Prostate gland (tissue), 2 donors: Measurements from ENCODE around the gene ZGPAT. TPM values are rescaled to one million over a fixed set of nuclear protein-coding genes. Genes with fewer than 3 reads are reported as not detected.
"Not testable (repeated sequence)": the region's sequence is repeated elsewhere in the genome, so short reads cannot be mapped to it uniquely, and the experiment has no call there.

Source experiments
- DNase-seq: peaks from one replicate; pipeline ENCODE4 v3.0.0-alpha.2; 2019; ENCODE audit warnings: low spot score
- H3K27ac ChIP-seq, 2 donors: fragments of 200-600 bp; sonication (generic); 2 replicates each; pipeline ENCODE4 v1.5.1; 2017 to 2019
- H3K27me3 ChIP-seq: fragments of 200-600 bp; sonication (generic); replicated peaks from 2 replicates; pipeline ENCODE4 v1.5.1; 2019; ENCODE audit not compliant: insufficient read depth
- H3K36me3 ChIP-seq, 2 donors: fragments of 200-600 bp; sonication (generic); 1 replicate in 1 of 2; 2 replicates in 1 of 2; pipeline versions ENCODE4 v1.5.1 to v1.8.1; 2017 to 2019
- H3K4me1 ChIP-seq: fragments of 200-600 bp; sonication (generic); replicated peaks from 2 replicates; pipeline ENCODE4 v1.5.1; 2019
- H3K4me3 ChIP-seq, 2 donors: fragments of 200-600 bp; sonication (generic); 2 replicates each; pipeline ENCODE4 v1.5.1; 2017 to 2019
- H3K9me3 ChIP-seq: fragments of 200-600 bp; sonication (generic); 2 replicates; pipeline ENCODE4 v1.5.1; 2017
- CTCF ChIP-seq, 4 experiments: fragments of 200-600 bp in 2 of 4; fragments of 450-650 bp in 2 of 4; sonication (generic) in 2 of 4; IDR thresholded peaks; 1 replicate in 3 of 4; 2 replicates in 1 of 4; pipeline ENCODE4 v1.5.1; 2016 to 2019; ENCODE audit warnings: antibody characterized with exemption in 4 of 4, mild to moderate bottlenecking in 2 of 4, moderate library complexity in 2 of 4
- POLR2A ChIP-seq: fragments of 450-650 bp; IDR thresholded peaks from one replicate; pipeline ENCODE4 v1.6.1; 2016; ENCODE audit warnings: antibody characterized with exemption, mild to moderate bottlenecking
- POLR2AphosphoS5 ChIP-seq: sonication (generic); formaldehyde crosslinking; IDR thresholded peaks from one replicate; pipeline ENCODE4 v1.6.1; 2017; ENCODE audit warnings: antibody characterized with exemption
- WGBS: methylation state at CpG from one replicate; pipeline ENCODE4 v1.1.5; 2018; 5-methylcytosine and 5-hydroxymethylcytosine counted together
- intact Hi-C: fragments of 100-400 bp; cut with DNase I; formaldehyde crosslinking; loops from one replicate; pipeline ENCODE4 v1.14.2; 2022
- total RNA-seq, 2 donors: library from RNA; depleted of rRNA; stranded (reverse); fragments of >200 nt; gene quantifications; one replicate each; pipeline ENCODE4 v1.1.0, GENCODE V29; 2016

Gene ZGPAT
- total RNA-seq, 2 donors from 2014 or later: 29.3 to 55.5 TPM

DNA sequence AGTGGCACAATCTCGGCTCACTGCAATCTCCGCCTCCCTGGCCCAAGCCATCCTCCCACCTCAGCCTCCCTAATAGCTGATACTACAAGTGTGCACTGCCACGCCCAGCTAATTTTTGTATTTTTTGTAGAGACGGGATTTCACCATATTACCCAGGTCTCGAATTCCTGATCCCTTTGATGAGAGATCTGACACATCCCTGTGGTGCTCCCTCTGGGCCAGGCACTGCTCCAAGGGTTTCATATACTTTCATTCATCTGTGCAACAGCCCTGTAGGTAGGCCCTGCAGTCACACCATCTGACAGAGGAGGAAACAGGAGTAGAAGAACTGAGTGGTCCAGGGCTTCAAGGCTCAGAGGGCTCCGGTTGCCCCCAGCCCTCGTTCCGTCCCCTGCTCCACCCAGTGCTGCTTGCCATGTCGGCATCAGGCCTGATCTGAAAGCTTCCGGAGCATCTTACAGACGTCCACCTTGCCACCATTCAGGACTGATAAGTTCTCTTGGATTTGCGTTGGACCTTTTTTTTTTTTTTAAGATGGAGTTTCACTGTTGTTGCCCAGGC is 3.3 kb downstream of the ZGPAT start:
- WGBS: 85% methylated on average over 12 of the region's 12 CpGs
- Histone ChIP-seq H3K4me1 (peaks cover 17% of the 10 kb centered on the region), H3K36me3 (no peaks in the 10 kb centered on the region), H3K4me3 (no peak overlapping the region), H3K27me3 (no peaks in the 10 kb centered on the region), H3K9me3 (no peaks in the 10 kb centered on the region), H3K27ac (no peak overlapping the region)
- intact Hi-C loops: no loop called here
- TF ChIP-seq POLR2A: no peak
- TF ChIP-seq POLR2AphosphoS5: no peak
- no peak for TF ChIP-seq CTCF (IDR thresholded peaks at IDR 0.05)
- DNase-seq: no peak

- Histone ChIP-seq H3K36me3 (no peaks in the 10 kb centered on the region), H3K27ac (no peak overlapping the region), H3K9me3 (no peaks in the 10 kb centered on the region), H3K27me3 (no peaks in the 10 kb centered on the region), H3K4me3 (no peak overlapping the region), H3K4me1 (peaks cover 9% of the 10 kb centered on the region)
- no peak for DNase-seq
- TF ChIP-seq POLR2AphosphoS5 (no peak), CTCF (IDR thresholded peaks at IDR 0.05) (no peak), POLR2A (no peak)
- intact Hi-C loops: no loop called here
- WGBS: 98% methylated on average over 1 of the region's 1 CpG
Measured at GRCh38 chr20:63712191-63712590, 4.4 kb downstream of the ZGPAT start.

- 98% methylated on average over 5 of the region's 5 CpGs for WGBS
- H3K27me3 ChIP-seq: no peaks in the 10 kb centered on the region
- TF ChIP-seq POLR2A (no peak), CTCF (IDR thresholded peaks at IDR 0.05) (no peak), POLR2AphosphoS5 (no peak)
- no peak overlapping the region for H3K4me3 ChIP-seq
- H3K27ac ChIP-seq: no peak overlapping the region
- H3K4me1 ChIP-seq: no peaks in the 10 kb centered on the region
- DNase-seq: no peak
- no peaks in the 10 kb centered on the region for H3K9me3 ChIP-seq
- intact Hi-C loops: no loop called here
- H3K36me3 ChIP-seq: no peaks in the 10 kb centered on the region
Measured at GRCh38 chr20:63714858-63715257, 7.0 kb downstream of the ZGPAT start.

DNA sequence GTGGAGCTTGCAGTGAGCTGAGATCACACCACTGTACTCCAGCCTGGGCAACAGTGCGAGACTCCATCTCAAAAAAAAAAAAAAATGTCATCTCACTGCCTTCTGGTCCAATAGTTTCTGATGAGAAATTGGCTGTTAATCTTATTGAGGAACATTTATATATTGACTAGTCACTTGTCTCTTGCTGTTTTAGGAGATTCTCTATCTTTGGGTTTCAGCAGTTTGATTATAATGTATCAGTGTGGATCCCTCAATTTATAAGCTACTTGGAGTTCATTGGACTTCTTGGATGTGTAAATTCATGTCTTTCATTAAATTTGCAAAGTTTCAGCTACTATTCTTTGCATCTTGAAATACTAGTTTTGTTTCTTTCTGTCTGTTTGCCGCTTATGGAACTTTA is 11.2 kb downstream of the ZGPAT start:
- Histone ChIP-seq H3K27me3 (no peaks in the 10 kb centered on the region), H3K36me3 (no peaks in the 10 kb centered on the region), H3K27ac (no peak overlapping the region), H3K4me3 (no peak overlapping the region), H3K9me3 (no peaks in the 10 kb centered on the region), H3K4me1 (no peaks in the 10 kb centered on the region)
- 98% methylated on average over 2 of the region's 2 CpGs for WGBS
- DNase-seq: no peak
- intact Hi-C loops: no loop called here
- TF ChIP-seq POLR2A (no peak), POLR2AphosphoS5 (no peak), CTCF (IDR thresholded peaks at IDR 0.05) (no peak)

DNA sequence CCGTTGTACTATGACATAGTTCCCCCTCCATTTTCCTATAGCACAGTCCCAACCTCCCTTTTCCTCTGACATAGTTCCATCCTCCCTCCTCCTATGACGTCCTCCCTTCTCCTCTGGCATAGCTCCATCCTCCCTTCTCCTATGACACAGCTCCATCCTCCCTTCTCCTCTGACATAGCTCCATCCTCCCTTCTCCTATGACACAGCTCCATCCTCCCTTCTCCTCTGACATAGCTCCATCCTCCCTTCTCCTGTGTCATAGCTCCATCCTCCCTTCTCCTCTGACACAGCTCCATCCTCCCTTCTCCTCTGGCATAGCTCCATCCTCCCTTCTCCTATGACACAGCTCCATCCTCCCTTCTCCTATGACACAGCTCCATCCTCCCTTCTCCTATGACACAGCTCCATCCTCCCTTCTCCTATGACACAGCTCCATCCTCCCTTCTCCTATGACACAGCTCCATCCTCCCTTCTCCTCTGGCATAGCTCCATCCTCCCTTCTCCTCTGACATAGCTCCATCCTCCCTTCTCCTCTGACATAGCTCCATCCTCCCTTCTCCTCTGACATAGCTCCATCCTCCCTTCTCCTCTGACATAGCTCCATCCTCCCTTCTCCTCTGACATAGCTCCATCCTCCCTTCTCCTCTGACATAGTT is 15.3 kb downstream of the ZGPAT start:
- H3K27me3 ChIP-seq, H3K9me3 ChIP-seq, H3K4me1 ChIP-seq, H3K4me3 ChIP-seq, DNase-seq, H3K27ac ChIP-seq, H3K36me3 ChIP-seq, intact Hi-C loops: not testable (repeated sequence)
- WGBS: 83% methylated on average over 2 of the region's 2 CpGs

DNA sequence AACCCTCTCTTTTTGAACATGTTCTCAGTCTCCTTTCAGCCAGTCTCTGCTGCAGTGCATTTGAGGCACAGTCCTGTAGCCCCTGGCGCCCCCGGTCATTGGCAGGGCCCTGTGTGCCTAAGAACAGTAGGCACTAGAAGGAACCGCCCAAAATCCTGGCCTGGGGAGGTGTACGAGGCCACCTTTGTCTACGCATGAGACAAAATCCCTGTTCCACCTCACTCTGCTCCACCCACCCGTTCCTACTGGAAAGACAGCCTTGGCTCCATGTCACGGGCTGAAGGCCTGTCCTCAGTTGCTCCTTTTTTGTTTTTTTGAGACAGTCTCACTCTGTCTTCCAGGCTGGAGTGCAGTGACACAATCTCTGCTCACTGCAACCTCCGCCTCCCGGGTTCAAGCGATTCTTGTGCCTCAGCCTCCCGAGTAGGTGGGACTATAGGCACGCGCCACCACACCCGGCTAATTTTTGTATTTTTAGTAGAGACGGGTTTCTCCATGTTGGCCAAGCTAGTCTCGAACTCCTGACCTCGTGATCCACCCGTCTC is 22.4 kb downstream of the ZGPAT start:
- H3K4me3 ChIP-seq, H3K36me3 ChIP-seq, H3K9me3 ChIP-seq, H3K27ac ChIP-seq, H3K27me3 ChIP-seq, intact Hi-C loops, DNase-seq, H3K4me1 ChIP-seq: not testable (repeated sequence)
- 92% methylated on average over 18 of the region's 18 CpGs for WGBS
